Subcutaneous abdominal adipose tissue (tissue), 5 donors: ENCODE results near the gene SMG1.
"Not testable (repeated sequence)": the region's sequence is repeated elsewhere in the genome, so short reads cannot be mapped to it uniquely, and the experiment has no call there.

Experiments
- H3K27ac ChIP-seq: one replicate; pipeline ENCODE4 v1.7.0; 2013; ENCODE audit warnings: low read depth, mild to moderate bottlenecking, inconsistent platforms, low read length, moderate library complexity
- H3K27me3 ChIP-seq, 5 donors: one replicate each; pipeline ENCODE4 v1.7.0; 2013; ENCODE audit warnings: low read length in 5 of 5, inconsistent platforms in 1 of 5; ENCODE audit not compliant: control insufficient read depth in 5 of 5, insufficient read depth in 4 of 5
- H3K36me3 ChIP-seq, 5 donors: one replicate each; pipeline ENCODE4 v1.7.0; 2013; ENCODE audit warnings: low read length in 5 of 5; ENCODE audit not compliant: control insufficient read depth in 5 of 5, insufficient read depth in 5 of 5
- H3K4me1 ChIP-seq, 5 donors: one replicate each; pipeline ENCODE4 v1.7.0; 2013; ENCODE audit warnings: low read length in 5 of 5, mild to moderate bottlenecking in 3 of 5, moderate library complexity in 1 of 5; ENCODE audit not compliant: control insufficient read depth in 5 of 5, insufficient read depth in 5 of 5
- H3K4me3 ChIP-seq, 5 donors: one replicate each; pipeline ENCODE4 v1.7.0; 2013; ENCODE audit warnings: low read length in 5 of 5, low read depth in 1 of 5
- H3K9ac ChIP-seq, 5 donors: one replicate each; pipeline ENCODE4 v1.7.0; 2013; ENCODE audit warnings: low read length in 5 of 5, mild to moderate bottlenecking in 4 of 5, moderate library complexity in 3 of 5
- H3K9me3 ChIP-seq, 5 donors: one replicate each; pipeline ENCODE4 v1.7.0; 2013; ENCODE audit warnings: low read length in 5 of 5; ENCODE audit not compliant: control insufficient read depth in 5 of 5
- donor health status: healthy.
- donor health status: healthy.
- donor health status: healthy.
- donor health status: healthy.
- donor health status: healthy.

Gene SMG1

DNA sequence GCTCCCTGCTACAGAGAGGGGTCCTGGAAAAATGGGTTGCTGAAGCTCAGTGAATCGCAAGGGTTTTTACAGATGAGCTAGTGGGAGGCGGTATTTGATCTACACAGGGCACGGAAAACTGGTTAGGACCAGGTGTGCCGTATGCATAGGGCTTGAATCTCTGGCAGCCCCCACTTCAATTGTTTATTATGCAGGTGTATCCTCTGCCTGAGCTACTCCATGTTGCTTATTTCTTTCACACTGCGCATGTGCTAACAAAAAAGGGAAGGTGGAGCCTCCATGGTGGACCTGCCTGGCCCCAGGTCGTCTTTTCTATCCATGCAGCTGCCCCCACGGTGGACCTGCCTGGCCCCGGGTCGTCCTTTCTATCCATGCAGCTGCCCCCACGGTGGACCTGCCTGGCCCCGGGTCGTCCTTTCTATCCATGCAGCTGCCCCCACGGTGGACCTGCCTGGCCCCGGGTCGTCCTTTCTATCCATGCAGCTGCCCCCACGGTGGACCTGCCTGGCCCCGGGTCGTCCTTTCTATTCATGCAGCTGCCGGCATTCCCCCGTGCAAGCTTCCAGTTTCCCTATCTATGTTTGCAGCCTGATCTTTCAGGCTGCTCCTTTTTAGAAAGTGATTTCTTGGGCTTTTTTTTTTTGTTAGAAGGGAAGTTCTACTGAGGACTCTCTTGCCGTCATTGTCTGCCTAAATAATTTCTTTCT, 29.8 kb upstream of the SMG1 start:
- not testable (repeated sequence) for H3K27me3 ChIP-seq, H3K9me3 ChIP-seq, H3K36me3 ChIP-seq, H3K27ac ChIP-seq, H3K4me1 ChIP-seq, H3K9ac ChIP-seq
- H3K4me3 ChIP-seq, result peak overlapping the region in 1 of 5 donors; percentile 22

DNA sequence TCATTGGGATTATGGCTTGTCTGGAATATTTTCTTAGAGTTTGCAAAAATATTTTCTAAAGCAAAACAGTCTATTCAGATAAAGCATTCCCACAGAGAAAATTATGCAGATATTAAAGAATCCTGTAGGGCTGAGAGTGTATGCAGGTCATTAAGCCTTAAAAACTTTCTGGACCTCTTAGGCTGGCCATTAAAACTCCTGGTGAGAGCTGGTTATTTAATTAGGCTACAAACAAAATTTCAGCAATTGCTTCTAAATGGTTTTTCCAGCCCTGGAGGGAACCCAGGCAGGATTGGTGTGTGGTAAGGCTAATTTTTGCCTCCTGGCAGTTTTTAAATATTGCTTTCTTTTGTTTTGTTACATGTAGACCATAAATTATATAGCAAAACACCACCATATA, 27.3 kb upstream of the SMG1 start:
- Histone ChIP-seq H3K27me3 (no peaks in the 10 kb centered on the region), H3K4me1 (no peaks in the 10 kb centered on the region), H3K4me3 (no peak overlapping the region), H3K36me3 (no peaks in the 10 kb centered on the region), H3K9me3 (no peaks in the 10 kb centered on the region), H3K27ac (no peak overlapping the region), H3K9ac (no peak overlapping the region)

- Histone ChIP-seq H3K9me3 (no peaks in the 10 kb centered on the region), H3K4me1 (peaks cover 0 to 4% (median 0%) of the 10 kb centered on the region in 5 donors), H3K9ac (no peak overlapping the region), H3K4me3 (no peak overlapping the region), H3K36me3 (no peaks in the 10 kb centered on the region), H3K27me3 (no peaks in the 10 kb centered on the region), H3K27ac (no peak overlapping the region)
These were observed 24.4 kb upstream of the SMG1 start for GRCh38 chr16:18950469-18951185.

- H3K9ac ChIP-seq, result no peak overlapping the region
- peaks cover 0 to 4% (median 0%) of the 10 kb centered on the region in 5 donors for H3K4me1 ChIP-seq
- no peaks in the 10 kb centered on the region for H3K36me3 ChIP-seq
- H3K9me3 ChIP-seq, result no peaks in the 10 kb centered on the region
- no peaks in the 10 kb centered on the region for H3K27me3 ChIP-seq
- H3K27ac ChIP-seq, result no peak overlapping the region
- H3K4me3 ChIP-seq, result no peak overlapping the region
These were observed 22.3 kb upstream of the SMG1 start for GRCh38 chr16:18948372-18949020.

DNA sequence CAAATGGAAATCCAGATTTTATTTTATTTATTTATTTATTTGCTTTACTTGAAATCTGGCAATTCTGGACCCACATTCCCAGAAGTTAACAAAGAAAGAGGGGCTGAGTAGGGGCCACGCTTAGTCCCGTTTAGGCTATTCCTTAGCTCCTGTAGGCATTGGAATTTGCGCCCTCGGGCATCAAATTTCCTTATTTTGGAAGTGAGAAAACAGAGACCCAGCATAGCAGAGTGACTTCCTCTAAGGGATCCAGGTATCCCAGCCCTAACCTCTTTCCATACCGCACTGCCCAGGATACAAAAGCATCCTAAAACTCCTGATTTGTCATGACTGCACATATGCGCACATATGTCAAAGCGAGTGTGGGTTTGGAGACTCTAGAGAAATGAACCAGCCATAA, 19.0 kb upstream of the SMG1 start:
- Histone ChIP-seq H3K4me1 (peaks cover 0 to 4% (median 0%) of the 10 kb centered on the region in 5 donors), H3K9me3 (no peaks in the 10 kb centered on the region), H3K9ac (no peak overlapping the region), H3K36me3 (no peaks in the 10 kb centered on the region), H3K27ac (no peak overlapping the region), H3K4me3 (no peak overlapping the region), H3K27me3 (no peaks in the 10 kb centered on the region)

GRCh38 chr16:18943414-18943813, 17.2 kb upstream of the SMG1 start:
- Histone ChIP-seq H3K4me3 (no peak overlapping the region), H3K27me3 (no peaks in the 10 kb centered on the region), H3K4me1 (peaks cover 0 to 4% (median 0%) of the 10 kb centered on the region in 5 donors), H3K9me3 (no peaks in the 10 kb centered on the region), H3K27ac (no peak overlapping the region), H3K36me3 (no peaks in the 10 kb centered on the region), H3K9ac (no peak overlapping the region)

- Histone ChIP-seq H3K36me3 (no peaks in the 10 kb centered on the region), H3K9ac (no peak overlapping the region), H3K27me3 (no peaks in the 10 kb centered on the region), H3K4me3 (no peak overlapping the region), H3K9me3 (no peaks in the 10 kb centered on the region), H3K27ac (no peak overlapping the region), H3K4me1 (peaks cover 0 to 4% (median 0%) of the 10 kb centered on the region in 5 donors)
These were observed 15.9 kb upstream of the SMG1 start for GRCh38 chr16:18942061-18942460.

- H3K36me3 ChIP-seq, result no peaks in the 10 kb centered on the region
- no peak overlapping the region for H3K27ac ChIP-seq
- no peak overlapping the region for H3K9ac ChIP-seq
- no peaks in the 10 kb centered on the region for H3K27me3 ChIP-seq
- H3K4me3 ChIP-seq, result no peak overlapping the region
- no peaks in the 10 kb centered on the region for H3K9me3 ChIP-seq
- peaks cover 0 to 4% (median 0%) of the 10 kb centered on the region in 5 donors for H3K4me1 ChIP-seq
These were observed 15.3 kb upstream of the SMG1 start for GRCh38 chr16:18941471-18941870.

DNA sequence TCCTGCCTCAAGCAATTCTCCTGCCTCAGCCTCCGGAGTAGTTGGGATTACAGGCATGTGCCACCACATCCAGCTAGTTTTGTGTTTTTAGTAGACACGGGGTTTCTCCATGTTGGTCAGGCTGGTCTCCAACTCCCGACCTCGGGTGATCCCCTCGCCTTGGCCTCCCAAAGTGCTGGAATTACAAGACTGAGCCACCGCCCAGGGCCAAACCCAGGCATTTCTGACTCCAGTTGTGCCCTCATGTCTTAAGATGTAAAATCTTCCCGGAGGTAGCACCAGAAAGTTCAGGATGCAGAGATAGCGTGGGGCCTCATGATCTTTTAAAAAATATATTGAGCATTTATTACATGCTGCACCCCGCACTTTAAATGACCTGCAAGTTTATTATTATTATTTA, 12.8 kb upstream of the SMG1 start:
- Histone ChIP-seq H3K4me3 (no peak overlapping the region), H3K36me3 (no peaks in the 10 kb centered on the region), H3K27me3 (no peaks in the 10 kb centered on the region), H3K27ac (no peak overlapping the region), H3K9me3 (no peaks in the 10 kb centered on the region), H3K9ac (no peak overlapping the region), H3K4me1 (no peaks in the 10 kb centered on the region)

DNA sequence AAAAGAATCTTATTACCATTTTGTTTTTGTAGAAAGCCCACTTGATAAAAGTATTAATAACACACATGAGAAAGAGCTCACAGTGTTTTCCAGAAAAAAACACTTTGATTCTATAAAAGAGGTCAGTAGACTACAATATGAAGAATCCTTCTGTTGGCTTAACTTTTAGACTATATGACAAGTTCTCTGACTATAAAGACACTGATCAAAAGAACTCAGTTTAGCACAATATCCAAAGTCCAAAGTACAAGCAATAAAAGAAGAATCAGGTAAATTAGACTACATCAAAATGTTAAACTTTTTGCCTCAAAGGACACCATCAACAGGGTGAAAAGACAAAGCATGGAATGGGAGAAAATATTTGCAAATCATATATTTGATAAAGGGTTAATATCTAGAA, 11.2 kb upstream of the SMG1 start:
- H3K27ac ChIP-seq, result no peak overlapping the region
- no peaks in the 10 kb centered on the region for H3K36me3 ChIP-seq
- H3K4me3 ChIP-seq, result no peak overlapping the region
- H3K4me1 ChIP-seq, result peaks cover 0 to 5% (median 3%) of the 10 kb centered on the region in 5 donors
- no peaks in the 10 kb centered on the region for H3K9me3 ChIP-seq
- no peaks in the 10 kb centered on the region for H3K27me3 ChIP-seq
- H3K9ac ChIP-seq, result no peak overlapping the region
